ENCODE data around the gene P2RX4. TPM values are rescaled to one million over a fixed set of nuclear protein-coding genes. Genes with fewer than 3 reads are reported as not detected.
"Not testable (repeated sequence)": the region's sequence is repeated elsewhere in the genome, so short reads cannot be mapped to it uniquely, and the experiment has no call there.

P2RX4 gene
- total and polyA plus RNA-seq, 4 experiments from 2014 or later, result 35.4 to 66.0 (median 52.7) TPM

DNA sequence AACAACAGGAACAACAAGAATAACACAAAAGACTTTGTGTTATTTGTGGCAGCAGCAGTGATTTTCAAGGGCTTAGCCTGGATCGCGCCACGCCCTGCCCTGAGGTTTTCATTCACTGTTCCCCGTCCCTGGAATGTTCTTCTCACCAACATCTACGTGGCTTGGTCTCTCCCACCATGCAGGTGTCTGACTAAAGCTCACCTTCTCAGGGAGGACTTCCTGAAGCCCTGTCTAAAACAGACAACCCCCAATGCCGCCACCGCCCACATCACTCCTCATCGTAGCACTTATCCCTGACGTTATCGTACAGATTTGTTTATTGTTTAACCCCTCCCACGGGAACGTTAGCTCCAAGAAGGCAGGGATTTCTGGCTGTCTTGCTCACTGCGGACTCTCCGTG, 40.4 kb downstream of the P2RX4 start:
- H3K4me3 Mint-ChIP-seq, result no peak overlapping the region
- Histone ChIP-seq H3K36me3 (ENCODE audit: insufficient read depth, low read length) (peaks cover 26% of the 10 kb centered on the region), H3K27ac (ENCODE audit: low read depth, low read length) (no peak overlapping the region), H3K4me3 (ENCODE audit: low read length in 2 of 2) (no peak overlapping the region), H3K27me3 (ENCODE audit: insufficient read depth, low read length) (no peaks in the 10 kb centered on the region), H3K4me1 (ENCODE audit: insufficient read depth, low read length) (no peaks in the 10 kb centered on the region), H3K9me3 (ENCODE audit: control insufficient read depth in 1 of 2, low read length in 2 of 2) (no peaks in the 10 kb centered on the region)
- peaks cover 40 to 53% of the 10 kb centered on the region in 2 donors for H3K36me3 Mint-ChIP-seq
- peak overlapping the region in 3 of 7 donors; percentile 41 to 80 (median 60) for H3K27ac Mint-ChIP-seq
- ChIA-PET POLR2A (ENCODE audit: partially characterized antibody) (no interaction called here), CTCF (ENCODE audit: partially characterized antibody) (interaction anchor here (1.4 kb wide), 1 partner anchor 11 kb away, joined by 4 read pairs; no protein-coding TSS in a partner anchor)
- H3K4me1 Mint-ChIP-seq, result peaks cover 0 to 6% (median 0%) of the 10 kb centered on the region in 4 donors
- H3K27me3 Mint-ChIP-seq, result no peaks in the 10 kb centered on the region
- DNase-seq, result no peak
- H3K9me3 Mint-ChIP-seq, result no peaks in the 10 kb centered on the region
- intact Hi-C loops (cut with micrococcal nuclease), result no loop called here

DNA sequence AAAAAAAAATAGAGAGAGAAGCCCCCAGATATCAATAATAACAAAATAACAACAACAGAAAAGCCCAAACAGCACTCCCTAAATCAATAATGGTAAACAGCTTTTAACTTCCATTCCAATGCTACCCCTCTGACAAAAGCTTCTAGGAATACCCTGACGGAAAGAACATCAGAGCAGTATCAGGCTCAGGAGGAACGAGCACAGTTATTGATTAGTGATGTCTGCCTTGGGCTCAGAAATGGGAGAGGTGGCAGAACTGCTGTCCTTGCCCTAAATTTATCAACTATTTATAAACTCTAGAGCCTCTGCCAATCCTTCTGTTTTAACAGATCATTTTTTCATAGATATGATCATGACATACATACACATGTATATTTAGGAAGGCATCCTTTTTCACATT, 41.9 kb downstream of the P2RX4 start:
- Mint-ChIP-seq H3K27ac (no peak overlapping the region), H3K27me3 (no peaks in the 10 kb centered on the region), H3K9me3 (no peaks in the 10 kb centered on the region), H3K36me3 (peaks cover 49 to 62% of the 10 kb centered on the region in 2 donors), H3K4me1 (peaks cover 0 to 6% (median 0%) of the 10 kb centered on the region in 4 donors), H3K4me3 (no peak overlapping the region)
- Histone ChIP-seq H3K27me3 (ENCODE audit: insufficient read depth, low read length) (no peaks in the 10 kb centered on the region), H3K27ac (ENCODE audit: low read depth, low read length) (no peak overlapping the region), H3K4me1 (ENCODE audit: insufficient read depth, low read length) (no peaks in the 10 kb centered on the region), H3K4me3 (ENCODE audit: low read length in 2 of 2) (no peak overlapping the region), H3K36me3 (ENCODE audit: insufficient read depth, low read length) (peaks cover 26% of the 10 kb centered on the region), H3K9me3 (ENCODE audit: control insufficient read depth in 1 of 2, low read length in 2 of 2) (no peaks in the 10 kb centered on the region)
- intact Hi-C loops (cut with micrococcal nuclease), result no loop called here
- no peak for DNase-seq
- POLR2A ChIA-PET (ENCODE audit: partially characterized antibody), result no interaction called here
- CTCF ChIA-PET (ENCODE audit: partially characterized antibody), result no interaction called here

DNA sequence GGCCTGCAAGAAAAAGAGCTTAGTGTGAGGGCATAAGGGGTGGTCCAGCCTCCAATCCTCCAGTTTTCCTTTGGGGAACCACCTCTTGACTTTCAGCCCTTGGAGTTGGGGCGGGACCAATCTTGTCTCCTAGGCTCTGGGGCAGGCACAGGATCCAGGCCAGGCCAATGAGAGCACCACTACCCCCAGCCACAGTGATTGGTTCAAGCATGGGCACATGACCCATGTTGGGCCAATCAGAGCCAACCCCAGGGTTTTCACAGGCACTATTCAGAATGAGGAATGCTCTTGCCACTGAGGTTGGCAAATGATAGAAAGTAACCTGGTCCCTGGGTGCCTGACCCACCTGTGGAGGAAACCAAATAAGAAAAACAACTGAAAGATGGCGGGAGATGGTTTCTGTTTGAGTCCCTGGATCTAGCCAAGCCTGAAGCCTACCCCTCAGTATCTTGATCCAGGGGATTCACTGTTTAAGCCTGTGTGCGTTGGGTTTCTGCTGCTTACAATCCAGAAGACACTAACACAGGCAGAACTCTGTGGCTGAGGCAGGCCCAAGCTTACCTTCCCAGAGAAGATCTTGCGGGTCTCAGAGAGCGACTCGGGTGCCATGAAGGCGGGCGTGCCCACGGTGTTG, 42.9 kb downstream of the P2RX4 start:
- intact Hi-C loops (cut with micrococcal nuclease), result no loop called here
- ChIA-PET CTCF (ENCODE audit: partially characterized antibody) (no interaction called here), POLR2A (ENCODE audit: partially characterized antibody) (no interaction called here)
- H3K27ac ChIP-seq (ENCODE audit: low read depth, low read length), result no peak overlapping the region
- no peak overlapping the region for H3K4me3 ChIP-seq (ENCODE audit: low read length in 2 of 2)
- no peaks in the 10 kb centered on the region for H3K4me1 ChIP-seq (ENCODE audit: insufficient read depth, low read length)
- no peaks in the 10 kb centered on the region for H3K27me3 Mint-ChIP-seq
- H3K9me3 Mint-ChIP-seq, result no peaks in the 10 kb centered on the region
- H3K9me3 ChIP-seq (ENCODE audit: control insufficient read depth in 1 of 2, low read length in 2 of 2), result no peaks in the 10 kb centered on the region
- H3K4me1 Mint-ChIP-seq, result peaks cover 0 to 6% (median 0%) of the 10 kb centered on the region in 4 donors
- no peaks in the 10 kb centered on the region for H3K27me3 ChIP-seq (ENCODE audit: insufficient read depth, low read length)
- no peak for DNase-seq
- H3K27ac Mint-ChIP-seq, result peak overlapping the region in 1 of 7 donors; percentile 63
- peaks cover 49 to 61% of the 10 kb centered on the region in 2 donors for H3K36me3 Mint-ChIP-seq
- peaks cover 26% of the 10 kb centered on the region for H3K36me3 ChIP-seq (ENCODE audit: insufficient read depth, low read length)
- no peak overlapping the region for H3K4me3 Mint-ChIP-seq

DNA sequence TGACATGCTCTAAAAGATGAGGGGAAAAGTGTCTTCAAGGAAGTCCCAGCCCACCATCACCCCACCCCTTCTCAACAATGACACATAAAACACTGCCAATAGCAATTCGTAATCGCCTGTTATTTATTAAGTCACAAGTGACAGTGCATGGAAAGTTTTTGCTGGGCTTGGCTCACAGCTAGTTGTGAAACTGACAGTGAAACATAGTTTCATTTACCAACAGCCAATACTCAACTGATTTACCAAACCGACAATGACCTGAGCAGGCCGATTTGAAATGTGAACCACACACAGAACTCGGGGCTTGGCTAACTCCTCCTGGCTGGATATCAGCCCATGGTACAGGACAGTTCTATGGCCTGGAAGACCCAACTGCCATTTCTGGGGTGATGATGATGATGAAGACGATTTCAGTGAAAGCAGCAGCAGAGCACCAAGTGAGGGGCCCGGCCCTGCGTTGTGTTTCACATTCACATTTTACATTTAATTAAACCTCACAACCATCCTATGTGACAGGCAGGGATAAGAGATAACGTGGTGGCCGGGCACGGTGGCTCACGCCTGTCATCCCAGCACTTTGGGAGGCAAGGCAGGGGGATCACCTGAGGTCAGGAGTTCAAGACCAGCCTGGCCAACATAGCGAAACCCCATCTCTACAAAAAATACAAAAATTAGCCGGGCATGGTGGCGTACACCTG, 43.9 kb downstream of the P2RX4 start:
- DNase-seq, result no peak
- CTCF ChIA-PET (ENCODE audit: partially characterized antibody), result no interaction called here
- Mint-ChIP-seq H3K27me3 (no peaks in the 10 kb centered on the region), H3K36me3 (peaks cover 49 to 64% of the 10 kb centered on the region in 2 donors), H3K9me3 (no peaks in the 10 kb centered on the region), H3K4me1 (peaks cover 0 to 6% (median 0%) of the 10 kb centered on the region in 4 donors), H3K27ac (no peak overlapping the region), H3K4me3 (no peak overlapping the region)
- H3K36me3 ChIP-seq (ENCODE audit: insufficient read depth, low read length), result peaks cover 26% of the 10 kb centered on the region
- no peaks in the 10 kb centered on the region for H3K4me1 ChIP-seq (ENCODE audit: insufficient read depth, low read length)
- H3K27me3 ChIP-seq (ENCODE audit: insufficient read depth, low read length), result no peaks in the 10 kb centered on the region
- no peaks in the 10 kb centered on the region for H3K9me3 ChIP-seq (ENCODE audit: control insufficient read depth in 1 of 2, low read length in 2 of 2)
- no peak overlapping the region for H3K27ac ChIP-seq (ENCODE audit: low read depth, low read length)
- POLR2A ChIA-PET (ENCODE audit: partially characterized antibody), result no interaction called here
- H3K4me3 ChIP-seq (ENCODE audit: low read length in 2 of 2), result no peak overlapping the region
- intact Hi-C loops (cut with micrococcal nuclease), result no loop called here

DNA sequence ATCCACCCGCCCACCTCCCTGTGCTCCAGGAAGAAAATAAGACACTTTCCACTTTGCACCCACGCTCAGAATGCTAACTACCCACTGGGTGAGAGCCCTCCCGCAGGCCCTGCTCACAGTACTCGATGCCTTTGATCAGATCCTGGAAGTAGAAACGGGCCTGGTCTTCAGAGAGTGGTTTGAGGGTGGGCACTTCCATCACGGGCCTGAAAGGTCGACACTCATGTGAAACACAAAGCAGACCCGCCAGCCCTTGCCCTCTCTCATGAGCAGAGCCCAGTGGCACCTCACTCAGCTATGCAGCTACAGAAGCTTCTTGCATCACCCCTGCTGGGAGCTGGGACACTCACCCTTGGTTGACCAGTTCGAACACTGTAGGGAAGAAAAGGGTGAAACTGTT, 45.5 kb downstream of the P2RX4 start:
- DNase-seq, result no peak
- Histone ChIP-seq H3K4me1 (ENCODE audit: insufficient read depth, low read length) (no peaks in the 10 kb centered on the region), H3K27ac (ENCODE audit: low read depth, low read length) (no peak overlapping the region), H3K9me3 (ENCODE audit: control insufficient read depth in 1 of 2, low read length in 2 of 2) (no peaks in the 10 kb centered on the region), H3K4me3 (ENCODE audit: low read length in 2 of 2) (no peak overlapping the region), H3K27me3 (ENCODE audit: insufficient read depth, low read length) (no peaks in the 10 kb centered on the region), H3K36me3 (ENCODE audit: insufficient read depth, low read length) (peaks cover 15% of the 10 kb centered on the region)
- Mint-ChIP-seq H3K27me3 (no peaks in the 10 kb centered on the region), H3K4me1 (peaks cover 0 to 6% (median 0%) of the 10 kb centered on the region in 4 donors), H3K27ac (peak overlapping the region in 1 of 7 donors; percentile 14), H3K4me3 (no peak overlapping the region), H3K36me3 (peaks cover 56 to 61% of the 10 kb centered on the region in 2 donors), H3K9me3 (no peaks in the 10 kb centered on the region)
- CTCF ChIA-PET (ENCODE audit: partially characterized antibody), result no interaction called here
- intact Hi-C loops (cut with micrococcal nuclease), result no loop called here
- POLR2A ChIA-PET (ENCODE audit: partially characterized antibody), result no interaction called here

- peaks cover 18% of the 10 kb centered on the region for H3K36me3 ChIP-seq (ENCODE audit: insufficient read depth, low read length)
- H3K27ac Mint-ChIP-seq, result peak overlapping the region in 1 of 7 donors; percentile 30
- POLR2A ChIA-PET (ENCODE audit: partially characterized antibody), result interaction anchor here (1.2 kb wide), 1 partner anchor 19 kb away, joined by 3 read pairs; no protein-coding TSS in a partner anchor
- H3K27ac ChIP-seq (ENCODE audit: low read depth, low read length); H3K27me3 ChIP-seq (ENCODE audit: insufficient read depth, low read length); H3K4me1 Mint-ChIP-seq; H3K9me3 Mint-ChIP-seq; DNase-seq; H3K9me3 ChIP-seq (ENCODE audit: control insufficient read depth in 1 of 2, low read length in 2 of 2); intact Hi-C loops (cut with micrococcal nuclease); H3K27me3 Mint-ChIP-seq; H3K4me3 ChIP-seq (ENCODE audit: low read length in 2 of 2); CTCF ChIA-PET (ENCODE audit: partially characterized antibody); H3K4me1 ChIP-seq (ENCODE audit: insufficient read depth, low read length); H3K4me3 Mint-ChIP-seq: not testable (repeated sequence)
- H3K36me3 Mint-ChIP-seq, result peaks cover 55 to 63% of the 10 kb centered on the region in 2 donors
Measured at GRCh38 chr12:121257704-121258449, 47.9 kb downstream of the P2RX4 start.

DNA sequence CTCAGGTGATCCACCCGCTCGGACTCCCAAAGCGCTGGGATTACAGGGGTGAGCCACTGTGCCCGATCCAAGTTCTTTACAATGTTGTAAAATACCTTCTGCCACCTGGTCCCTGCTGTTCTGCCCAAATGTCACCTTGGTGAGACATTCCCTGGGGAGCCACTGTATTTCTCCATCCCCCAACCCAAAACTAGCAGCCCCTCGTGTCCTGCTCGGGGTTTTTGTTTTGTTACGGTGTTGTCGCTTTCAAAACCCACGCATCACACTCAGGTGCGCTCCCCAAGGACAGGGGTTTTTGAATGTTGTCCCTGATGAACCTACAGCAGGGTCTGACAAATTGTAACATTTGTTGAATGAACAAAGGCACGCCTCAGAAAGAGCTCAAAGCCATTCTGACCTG, 49.1 kb downstream of the P2RX4 start:
- H3K4me1 Mint-ChIP-seq, result no peaks in the 10 kb centered on the region
- intact Hi-C loops (cut with micrococcal nuclease), result no loop called here
- Histone ChIP-seq H3K27ac (ENCODE audit: low read depth, low read length) (no peak overlapping the region), H3K9me3 (ENCODE audit: control insufficient read depth in 1 of 2, low read length in 2 of 2) (no peaks in the 10 kb centered on the region), H3K27me3 (ENCODE audit: insufficient read depth, low read length) (no peaks in the 10 kb centered on the region), H3K4me1 (ENCODE audit: insufficient read depth, low read length) (no peaks in the 10 kb centered on the region), H3K36me3 (ENCODE audit: insufficient read depth, low read length) (peaks cover 14% of the 10 kb centered on the region), H3K4me3 (ENCODE audit: low read length in 2 of 2) (no peak overlapping the region)
- no peak overlapping the region for H3K4me3 Mint-ChIP-seq
- H3K27ac Mint-ChIP-seq, result no peak overlapping the region
- CTCF ChIA-PET (ENCODE audit: partially characterized antibody), result no interaction called here
- no peak for DNase-seq
- POLR2A ChIA-PET (ENCODE audit: partially characterized antibody), result no interaction called here
- no peaks in the 10 kb centered on the region for H3K9me3 Mint-ChIP-seq
- H3K27me3 Mint-ChIP-seq, result no peaks in the 10 kb centered on the region
- peaks cover 49 to 58% of the 10 kb centered on the region in 2 donors for H3K36me3 Mint-ChIP-seq

All from CD4-positive, alpha-beta memory T cell (primary cell).